NCI-H748 (cell line): ENCODE measurements around the gene BPIFB1.

Experiments used
- DNase-seq: peaks from one replicate; lab custom pipeline; 2025; ENCODE audit not compliant: unreplicated experiment; lab: John Stamatoyannopoulos, UW

Gene BPIFB1

GRCh38 chr20:33282991-33283555, at the start of gene BPIFB1:
TSS of gene BPIFB1 (plus strand) at chr20:33283214. CDS start at chr20:33286074, 2,860 bp downstream.
- DNase-seq = no peak

- DNase-seq = no peak
Observed at GRCh38 chr20:33234050-33234449, 49.0 kb upstream of the BPIFB1 start.

- no peak for DNase-seq
Observed at GRCh38 chr20:33235696-33236095, 47.3 kb upstream of the BPIFB1 start, which contains the start of gene BPIFA1. TSS of gene BPIFA1 (plus strand) at chr20:33235996. CDS start at chr20:33237712, 1,716 bp downstream.

GRCh38 chr20:33236351-33236750, 46.7 kb upstream of the BPIFB1 start:
- no peak for DNase-seq

- no peak for DNase-seq
Observed at GRCh38 chr20:33237989-33238388, 45.0 kb upstream of the BPIFB1 start.

GRCh38 chr20:33239418-33239817, 43.6 kb upstream of the BPIFB1 start:
- no peak for DNase-seq

- DNase-seq = no peak
Observed at GRCh38 chr20:33239979-33240736, 42.9 kb upstream of the BPIFB1 start.

- no peak for DNase-seq
Observed at GRCh38 chr20:33240923-33241322, 42.1 kb upstream of the BPIFB1 start.

GRCh38 chr20:33242319-33243100, 40.5 kb upstream of the BPIFB1 start:
- DNase-seq = no peak

GRCh38 chr20:33246077-33246476, 36.9 kb upstream of the BPIFB1 start:
- DNase-seq = no peak

GRCh38 chr20:33249456-33249855, 33.6 kb upstream of the BPIFB1 start:
- no peak for DNase-seq

- no peak for DNase-seq
Observed at GRCh38 chr20:33250666-33251065, 32.3 kb upstream of the BPIFB1 start.

- no peak for DNase-seq
Observed at GRCh38 chr20:33251496-33251895, 31.5 kb upstream of the BPIFB1 start.

- no peak for DNase-seq
Observed at GRCh38 chr20:33252460-33252859, 30.6 kb upstream of the BPIFB1 start.

- no peak for DNase-seq
Observed at GRCh38 chr20:33255005-33255404, 28.0 kb upstream of the BPIFB1 start.

- no peak for DNase-seq
Observed at GRCh38 chr20:33257237-33257636, 25.8 kb upstream of the BPIFB1 start.

- no peak for DNase-seq
Observed at GRCh38 chr20:33259371-33259770, 23.6 kb upstream of the BPIFB1 start.

- DNase-seq = no peak
Observed at GRCh38 chr20:33261465-33261864, 21.5 kb upstream of the BPIFB1 start.

GRCh38 chr20:33262658-33263065, 20.4 kb upstream of the BPIFB1 start:
- peak; percentile 67 for DNase-seq

GRCh38 chr20:33263784-33264183, 19.2 kb upstream of the BPIFB1 start:
- no peak for DNase-seq

- DNase-seq = no peak
Observed at GRCh38 chr20:33267701-33268100, 15.3 kb upstream of the BPIFB1 start.
